K562 (cell line): ENCODE measurements around the gene CCDC171. TPM values are rescaled to one million over a fixed set of nuclear protein-coding genes. Genes with fewer than 3 reads are reported as not detected.

ENCODE experiments used
- ATAC-seq: fragments of 200-7000 bp; cut with Tn5 transposase; 3 replicates; pipeline ENCODE4 v1.9.1; 2020; ENCODE audit warnings: moderate library complexity
- BruUV-seq: library from RNA; stranded (reverse); fragments of 400-500 nt; replicated peaks from 2 replicates; lab custom pipeline; 2021; lab: Mats Ljungman, UMichigan
- CTCF ChIA-PET: fragments of 300-600 bp; formaldehyde crosslinking; extraction: SDS; loops from one replicate; lab custom pipeline; 2021; ENCODE audit warnings: low intra/inter-chr PET ratio; lab: Yijun Ruan, JAX
- POLR2A ChIA-PET: fragments of 300-600, 350-650 bp; sonication (Branson Sonifier 250); formaldehyde crosslinking; extraction: SDS; loops from one replicate; lab custom pipeline; 2021; ENCODE audit warnings: antibody characterized with exemption, inconsistent platforms; lab: Yijun Ruan, JAX
- DNase-seq, 4 experiments: peaks; one replicate each; pipeline versions ENCODE4 v3.0.0 to v3.0.0-alpha.2; 2011 to 2018; ENCODE audit warnings: low spot score in 3 of 4, mixed read lengths in 3 of 4; ENCODE audit errors: extremely low read depth in 1 of 4
- FAIRE-seq: peaks from 2 replicates; lab custom pipeline; 2011; peaks lifted over from hg19 to GRCh38; lab: Jason Lieb, UNC
- H2AFZ ChIP-seq: 2 replicates; pipeline ENCODE4 v1.6.0; 2011; ENCODE audit warnings: low read depth, low read length, control low read depth, inconsistent platforms
- H3K27ac ChIP-seq: fragments of 200-600 bp; 3 replicates; pipeline ENCODE4 v1.8.0; 2011; ENCODE audit warnings: low read depth, mild to moderate bottlenecking, control low read depth, inconsistent platforms, low read length, moderate library complexity, mixed read lengths; ENCODE audit errors: extremely low read depth
- H3K27me3 ChIP-seq, 2 experiments: fragments of 300-600 bp in 1 of 2; 2 replicates in 1 of 2; 3 replicates in 1 of 2; pipeline versions ENCODE4 v1.6.0 to v1.8.0; 2011; ENCODE audit warnings: inconsistent platforms in 2 of 2, low read length in 2 of 2, mild to moderate bottlenecking in 1 of 2, mixed read lengths in 1 of 2, moderate library complexity in 1 of 2; ENCODE audit not compliant: control insufficient read depth in 2 of 2, insufficient read depth in 2 of 2
- H3K36me3 ChIP-seq: fragments of 300-600 bp; 3 replicates; pipeline ENCODE4 v1.8.0; 2011; ENCODE audit warnings: mild to moderate bottlenecking, low read length, inconsistent platforms; ENCODE audit not compliant: control insufficient read depth, insufficient read depth
- H3K4me1 ChIP-seq, 2 experiments: fragments of 200-600 bp in 1 of 2; replicated peaks in 1 of 2; 2 replicates in 1 of 2; 3 replicates in 1 of 2; pipeline versions ENCODE4 v1.5.1 to v1.8.0; 2011; ENCODE audit warnings: inconsistent platforms in 2 of 2, low read length in 2 of 2, mild to moderate bottlenecking in 1 of 2, mixed read lengths in 1 of 2, moderate library complexity in 1 of 2; ENCODE audit not compliant: control insufficient read depth in 2 of 2, insufficient read depth in 2 of 2
- H3K4me2 ChIP-seq: 2 replicates; pipeline ENCODE4 v1.6.1; 2011; ENCODE audit warnings: low read length, control low read depth, inconsistent platforms, mixed read lengths; ENCODE audit not compliant: insufficient read depth
- H3K4me3 ChIP-seq: fragments of 200-600 bp; sonication (generic), shearing (Covaris generic); 2 replicates; pipeline ENCODE4 v1.5.1; 2016; ENCODE audit warnings: control low read depth, inconsistent platforms
- H3K79me2 ChIP-seq: fragments of 200-600 bp; 3 replicates; pipeline ENCODE4 v1.8.0; 2011; ENCODE audit warnings: low read length, inconsistent platforms; ENCODE audit not compliant: control insufficient read depth, insufficient read depth
- H3K9ac ChIP-seq, 2 experiments: 2 replicates each; pipeline versions ENCODE4 v1.6.0 to v1.6.1; 2011; ENCODE audit warnings: low read depth in 2 of 2, low read length in 2 of 2, control low read depth in 1 of 2, inconsistent platforms in 1 of 2, mild to moderate bottlenecking in 1 of 2, mixed read lengths in 1 of 2; ENCODE audit not compliant: insufficient read depth in 1 of 2
- H3K9me1 ChIP-seq: one replicate; pipeline ENCODE4 v1.6.0; 2011; ENCODE audit warnings: inconsistent platforms, mild to moderate bottlenecking, low read length, moderate library complexity; ENCODE audit not compliant: control insufficient read depth, insufficient read depth
- H3K9me3 ChIP-seq: replicated peaks from 2 replicates; pipeline ENCODE4 v1.5.1; 2011; ENCODE audit warnings: low read depth, low read length, inconsistent platforms; ENCODE audit not compliant: control insufficient read depth, insufficient read depth
- H4K20me1 ChIP-seq: replicated peaks from 2 replicates; pipeline ENCODE4 v1.6.1; 2011; ENCODE audit warnings: low read length, inconsistent platforms, mixed read lengths; ENCODE audit not compliant: control insufficient read depth, insufficient read depth
- ARID2 ChIP-seq: fragments of 450-650 bp; IDR thresholded peaks from 2 replicates; pipeline ENCODE4 v1.6.1; 2017; ENCODE audit warnings: antibody characterized with exemption, mild to moderate bottlenecking
- BRF1 ChIP-seq: IDR thresholded peaks from 3 replicates; pipeline ENCODE4 v1.6.1; 2011; ENCODE audit warnings: borderline replicate concordance, mild to moderate bottlenecking; ENCODE audit not compliant: insufficient read length; ENCODE audit errors: extremely low read depth
- CCAR2 ChIP-seq: fragments of 200-400 bp; formaldehyde crosslinking; IDR thresholded peaks from 2 replicates; pipeline ENCODE4 v1.6.1; 2017; ENCODE audit warnings: mild to moderate bottlenecking, low read depth, low read length
- ELF1 ChIP-seq: fragments of 200-800 bp; sonication (Bioruptor generic); IDR thresholded peaks from 2 replicates; pipeline ENCODE4 v1.6.1; 2016; ENCODE audit warnings: missing genetic modification characterization, missing compliant biosample characterization
- FOXJ2 ChIP-seq: fragments of 200-800 bp; sonication (Bioruptor generic); IDR thresholded peaks from 2 replicates; pipeline ENCODE4 v1.6.1; 2016; ENCODE audit warnings: missing genetic modification characterization, missing compliant biosample characterization
- HMG20A ChIP-seq: fragments of 450-650 bp; formaldehyde crosslinking; conservative IDR thresholded peaks from 2 replicates; pipeline ENCODE4 v1.4.0; 2020; ENCODE audit warnings: mild to moderate bottlenecking, mixed read lengths
- HNRNPK ChIP-seq: fragments of 200-400 bp; formaldehyde crosslinking; IDR thresholded peaks from one replicate; pipeline ENCODE4 v1.6.1; 2018; ENCODE audit warnings: mild to moderate bottlenecking, low read depth, low read length; ENCODE audit not compliant: poor library complexity, severe bottlenecking
- MCM3 ChIP-seq: fragments of 450-650 bp; IDR thresholded peaks from 2 replicates; pipeline ENCODE4 v1.6.1; 2016
- MEF2D ChIP-seq: conservative IDR thresholded peaks from 2 replicates; pipeline ENCODE4 v1.6.1; 2016; ENCODE audit warnings: low read depth, missing genetic modification characterization, missing compliant biosample characterization
- MIER1 ChIP-seq: fragments of 450-650 bp; IDR thresholded peaks from 2 replicates; pipeline ENCODE4 v1.6.1; 2016; ENCODE audit warnings: antibody characterized with exemption, mild to moderate bottlenecking, low read depth
- NFE2L1 ChIP-seq: fragments of 450-650 bp; IDR thresholded peaks from 2 replicates; pipeline ENCODE4 v1.6.1; 2016; ENCODE audit warnings: missing genetic modification characterization, low read depth, mild to moderate bottlenecking, missing compliant biosample characterization, moderate library complexity, borderline replicate concordance
- SRSF9 ChIP-seq: fragments of 200-400 bp; formaldehyde crosslinking; IDR thresholded peaks from 2 replicates; pipeline ENCODE4 v1.6.1; 2017; ENCODE audit warnings: low read depth, low read length, borderline replicate concordance
- TCFL5 ChIP-seq: fragments of 250-450 bp; sonication (Bioruptor Pico); conservative IDR thresholded peaks from 2 replicates; pipeline ENCODE4 v1.6.1; 2021; ENCODE audit warnings: mild to moderate bottlenecking, moderate library complexity, matching md5 sums
- TFAM ChIP-seq: fragments of 250-450 bp; sonication (Bioruptor Pico); conservative IDR thresholded peaks from 2 replicates; pipeline ENCODE4 v1.5.0; 2021; ENCODE audit warnings: mild to moderate bottlenecking, moderate library complexity
- ZNF79 ChIP-seq: fragments of 250-450 bp; sonication (Bioruptor Pico); IDR thresholded peaks from 2 replicates; pipeline ENCODE4 v1.4.0; 2020; ENCODE audit warnings: low read depth, mild to moderate bottlenecking, moderate library complexity
- WGBS: fragments of 100-300 bp; shearing (Covaris generic); methylation state at CpG from one replicate; pipeline ENCODE4 v1.1.6; 2016; ENCODE audit warnings: low coverage, mixed read lengths; ENCODE audit not compliant: insufficient coverage; ENCODE audit errors: missing lambda C conversion rate; 5-methylcytosine and 5-hydroxymethylcytosine counted together
- in situ Hi-C: fragments of 300-500 bp; cut with MboI; formaldehyde crosslinking; loops from 4 replicates; pipeline ENCODE4 v1.15.0; 2018; ENCODE audit warnings: inconsistent platforms, mixed read lengths
- intact Hi-C: fragments of 100-400 bp; cut with micrococcal nuclease; formaldehyde crosslinking; loops from 2 replicates; pipeline ENCODE4 v1.14.2; 2022
- polyA plus RNA-seq, 8 experiments: library from polyadenylated mRNA; depleted of rRNA in 4 of 8; stranded (reverse) in 5 of 8; unstranded in 3 of 8; fragments of >200 nt; fragmentation: Nextera tagmentation in 2 of 8; fragmentation: Illumina TruSeq in 1 of 8; extraction: Ambion mirVana in 2 of 8; extraction: Trizol in 1 of 8; gene quantifications; 2 replicates each; pipeline versions ENCODE4 v1.2.1 to v1.2.3, GENCODE V29; 2011 to 2014; ENCODE audit warnings: inconsistent platforms in 1 of 8, missing spikeins in 1 of 8
- total RNA-seq, 7 experiments: library from RNA; depleted of rRNA in 6 of 7; stranded (reverse); fragments of >200 nt in 6 of 7; fragmentation: Illumina TruSeq in 2 of 7; extraction: Trizol in 2 of 7; gene quantifications; 2 replicates each; pipeline versions ENCODE4 v1.2.1 to v1.2.3, GENCODE V29; 2011 to 2021; ENCODE audit warnings: low replicate concordance in 1 of 7
- TF ChIP-seq, protein P1 (sequence below): sonication (generic); formaldehyde crosslinking; IDR thresholded peaks from 2 replicates; pipeline ENCODE4 v1.8.0; 2023; ENCODE audit warnings: mild to moderate bottlenecking, missing genetic modification reagents
- TF ChIP-seq, protein P2 (sequence below): sonication (generic); formaldehyde crosslinking; IDR thresholded peaks from 2 replicates; pipeline ENCODE4 v1.8.0; 2022; ENCODE audit warnings: missing genetic modification reagents, mild to moderate bottlenecking, borderline replicate concordance

The CCDC171 gene
- total and polyA plus RNA-seq, 9 of the 15 experiments (the other 6 are each of a cell fraction or from before 2014, with no cell fraction given), result 0.08 to 3.8 (median 0.27) TPM

GRCh38 chr9:15572200-15572770 lies 19.4 kb downstream of the CCDC171 start (continued):
- TF ChIP-seq, protein P1, sequence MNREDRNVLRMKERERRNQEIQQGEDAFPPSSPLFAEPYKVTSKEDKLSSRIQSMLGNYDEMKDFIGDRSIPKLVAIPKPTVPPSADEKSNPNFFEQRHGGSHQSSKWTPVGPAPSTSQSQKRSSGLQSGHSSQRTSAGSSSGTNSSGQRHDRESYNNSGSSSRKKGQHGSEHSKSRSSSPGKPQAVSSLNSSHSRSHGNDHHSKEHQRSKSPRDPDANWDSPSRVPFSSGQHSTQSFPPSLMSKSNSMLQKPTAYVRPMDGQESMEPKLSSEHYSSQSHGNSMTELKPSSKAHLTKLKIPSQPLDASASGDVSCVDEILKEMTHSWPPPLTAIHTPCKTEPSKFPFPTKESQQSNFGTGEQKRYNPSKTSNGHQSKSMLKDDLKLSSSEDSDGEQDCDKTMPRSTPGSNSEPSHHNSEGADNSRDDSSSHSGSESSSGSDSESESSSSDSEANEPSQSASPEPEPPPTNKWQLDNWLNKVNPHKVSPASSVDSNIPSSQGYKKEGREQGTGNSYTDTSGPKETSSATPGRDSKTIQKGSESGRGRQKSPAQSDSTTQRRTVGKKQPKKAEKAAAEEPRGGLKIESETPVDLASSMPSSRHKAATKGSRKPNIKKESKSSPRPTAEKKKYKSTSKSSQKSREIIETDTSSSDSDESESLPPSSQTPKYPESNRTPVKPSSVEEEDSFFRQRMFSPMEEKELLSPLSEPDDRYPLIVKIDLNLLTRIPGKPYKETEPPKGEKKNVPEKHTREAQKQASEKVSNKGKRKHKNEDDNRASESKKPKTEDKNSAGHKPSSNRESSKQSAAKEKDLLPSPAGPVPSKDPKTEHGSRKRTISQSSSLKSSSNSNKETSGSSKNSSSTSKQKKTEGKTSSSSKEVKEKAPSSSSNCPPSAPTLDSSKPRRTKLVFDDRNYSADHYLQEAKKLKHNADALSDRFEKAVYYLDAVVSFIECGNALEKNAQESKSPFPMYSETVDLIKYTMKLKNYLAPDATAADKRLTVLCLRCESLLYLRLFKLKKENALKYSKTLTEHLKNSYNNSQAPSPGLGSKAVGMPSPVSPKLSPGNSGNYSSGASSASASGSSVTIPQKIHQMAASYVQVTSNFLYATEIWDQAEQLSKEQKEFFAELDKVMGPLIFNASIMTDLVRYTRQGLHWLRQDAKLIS, result no peak
- no peak for TF ChIP-seq HMG20A
- no peak for TF ChIP-seq TFAM (CRISPR knock-in tag)
- TF ChIP-seq ARID2, result no peak
- TF ChIP-seq MCM3, result no peak
- TF ChIP-seq, all 486 proteins: peak for 0

GRCh38 chr9:15576350-15577050 lies 23.7 kb downstream of the CCDC171 start:
- intact Hi-C loops, result no loop called here
- CTCF ChIA-PET, result no interaction called here
- TF ChIP-seq HNRNPK, result no peak
- TF ChIP-seq, protein P2, sequence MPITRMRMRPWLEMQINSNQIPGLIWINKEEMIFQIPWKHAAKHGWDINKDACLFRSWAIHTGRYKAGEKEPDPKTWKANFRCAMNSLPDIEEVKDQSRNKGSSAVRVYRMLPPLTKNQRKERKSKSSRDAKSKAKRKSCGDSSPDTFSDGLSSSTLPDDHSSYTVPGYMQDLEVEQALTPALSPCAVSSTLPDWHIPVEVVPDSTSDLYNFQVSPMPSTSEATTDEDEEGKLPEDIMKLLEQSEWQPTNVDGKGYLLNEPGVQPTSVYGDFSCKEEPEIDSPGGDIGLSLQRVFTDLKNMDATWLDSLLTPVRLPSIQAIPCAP (CRISPR knock-in tag), result no peak
- no peak for TF ChIP-seq BRF1
- no peak for TF ChIP-seq ELF1 (tag)
- no peak for TF ChIP-seq SRSF9
- no peak for TF ChIP-seq ZNF79 (CRISPR knock-in tag)
- TF ChIP-seq TCFL5, result no peak
- TF ChIP-seq MEF2D (tag), result no peak
- TF ChIP-seq MIER1, result no peak
- no peak for TF ChIP-seq CCAR2
- TF ChIP-seq FOXJ2 (tag), result no peak
- no peak for TF ChIP-seq NFE2L1 (tag)

More at GRCh38 chr9:15576350-15577050, 23.7 kb downstream of the CCDC171 start:
- Histone ChIP-seq H3K27ac (no peak overlapping the region), H3K9me3 (no peaks in the 10 kb centered on the region), H3K9ac (no peak overlapping the region), H3K9me1 (no peaks in the 10 kb centered on the region), H3K27me3 (no peaks in the 10 kb centered on the region; a peak in 1 of 5 replicates), H3K79me2 (no peaks in the 10 kb centered on the region), H4K20me1 (no peaks in the 10 kb centered on the region), H3K36me3 (no peaks in the 10 kb centered on the region), H3K4me1 (no peaks in the 10 kb centered on the region), H3K4me3 (no peak overlapping the region), H3K4me2 (no peak overlapping the region), H2AFZ (no peak overlapping the region)
- FAIRE-seq, result no peak
- BruUV-seq, result no TSS peak
- 0% methylated on average over 8 of the region's 8 CpGs for WGBS
- no peak for DNase-seq
- ATAC-seq, result no peak
- POLR2A ChIA-PET, result no interaction called here
- in situ Hi-C loops, result no loop called here
